A549 (cell line): ENCODE measurements around the gene MMP11. TPM values are rescaled to one million over a fixed set of nuclear protein-coding genes. Genes with fewer than 3 reads are reported as not detected.

ENCODE experiments used
- CHD4 ChIP-seq: fragments of 200-600 bp; sonication (generic); IDR thresholded peaks from 2 replicates; pipeline ENCODE4 v1.6.1; 2016; ENCODE audit warnings: antibody characterized with exemption, mild to moderate bottlenecking, borderline replicate concordance
- CTCF ChIP-seq: fragments of >200 bp; sonication (Bioruptor Twin); formaldehyde crosslinking; IDR thresholded peaks from 3 replicates; pipeline ENCODE4 v1.5.1; 2016
- EP300 ChIP-seq, 2 experiments: fragments of >200 bp; sonication (Bioruptor Twin); formaldehyde crosslinking; IDR thresholded peaks; 2 replicates in 1 of 2; 3 replicates in 1 of 2; pipeline ENCODE4 v1.6.1; 2016 to 2017
- FOSB ChIP-seq: fragments of 250-450 bp; sonication (Bioruptor Pico); IDR thresholded peaks from 2 replicates; pipeline ENCODE4 v1.5.0; 2020; ENCODE audit warnings: mild to moderate bottlenecking, moderate library complexity
- FOSL2 ChIP-seq, 2 experiments: fragments of 450-650 bp in 1 of 2; fragments of >200 bp in 1 of 2; sonication (Bioruptor Twin) in 1 of 2; formaldehyde crosslinking; IDR thresholded peaks; 2 replicates each; pipeline versions ENCODE4 v1.5.0 to v1.6.1; 2016 to 2020; ENCODE audit warnings: mild to moderate bottlenecking in 1 of 2, moderate library complexity in 1 of 2
- FOXS1 ChIP-seq: fragments of 250-450 bp; sonication (Bioruptor Pico); IDR thresholded peaks from 2 replicates; pipeline ENCODE4 v1.5.0; 2020; ENCODE audit warnings: mild to moderate bottlenecking, moderate library complexity
- HOXA7 ChIP-seq: fragments of 250-450 bp; sonication (Bioruptor Pico); IDR thresholded peaks from 2 replicates; pipeline ENCODE4 v1.5.0; 2020; ENCODE audit warnings: mild to moderate bottlenecking, moderate library complexity
- HOXB5 ChIP-seq: fragments of 250-450 bp; sonication (Bioruptor Pico); IDR thresholded peaks from 2 replicates; pipeline ENCODE4 v1.5.0; 2020; ENCODE audit warnings: mild to moderate bottlenecking, moderate library complexity
- MYC ChIP-seq: IDR thresholded peaks from 2 replicates; pipeline ENCODE4 v1.6.1; 2012; ENCODE audit warnings: mild to moderate bottlenecking, inconsistent platforms, low read length, improper control_type of control experiment, borderline replicate concordance
- NFE2L2 ChIP-seq: fragments of 150-350 bp; conservative IDR thresholded peaks from 2 replicates; pipeline ENCODE4 v1.6.1; 2014; ENCODE audit warnings: low read length
- PHF8 ChIP-seq: fragments of 200-600 bp; sonication (generic); IDR thresholded peaks from 2 replicates; pipeline ENCODE4 v1.6.1; 2016; ENCODE audit warnings: low read depth, mild to moderate bottlenecking, antibody characterized with exemption, moderate library complexity, borderline replicate concordance
- REST ChIP-seq: fragments of 200-600 bp; sonication (generic); IDR thresholded peaks from 2 replicates; pipeline ENCODE4 v1.6.1; 2016; ENCODE audit warnings: antibody characterized with exemption, mild to moderate bottlenecking, moderate library complexity
- ZNF302 ChIP-seq: fragments of 250-450 bp; sonication (Bioruptor Pico); IDR thresholded peaks from 2 replicates; pipeline ENCODE4 v1.9.0; 2021; ENCODE audit warnings: inconsistent platforms, mild to moderate bottlenecking, moderate library complexity
- polyA plus RNA-seq, 4 experiments: library from polyadenylated mRNA; depleted of rRNA in 3 of 4; stranded (reverse); fragments of >200 nt; fragmentation: RNase III in 1 of 4; extraction: RNeasy Plus Mini Kit Qiagen cat#74134 plus additional on column Dnase treatment in 1 of 4; gene quantifications; 2 replicates in 3 of 4; 3 replicates in 1 of 4; pipeline ENCODE4 v1.2.3, GENCODE V29; 2011 to 2017
- TF ChIP-seq, protein P1 (sequence below): fragments of 250-450 bp; sonication (Bioruptor Pico); IDR thresholded peaks from 2 replicates; pipeline ENCODE4 v1.5.0; 2021; ENCODE audit warnings: mild to moderate bottlenecking, moderate library complexity, borderline replicate concordance
- TF ChIP-seq, protein P2 (sequence below): fragments of 450-650 bp; IDR thresholded peaks from 2 replicates; pipeline ENCODE4 v1.6.1; 2014; ENCODE audit warnings: antibody characterized with exemption
- TF ChIP-seq, protein P3 (sequence below): IDR thresholded peaks from 2 replicates; pipeline ENCODE4 v1.6.1; 2012

Gene MMP11
- polyA plus RNA-seq, 2 of the 4 experiments (the other 2 are of a cell fraction), result 0.23 to 0.36 TPM

DNA sequence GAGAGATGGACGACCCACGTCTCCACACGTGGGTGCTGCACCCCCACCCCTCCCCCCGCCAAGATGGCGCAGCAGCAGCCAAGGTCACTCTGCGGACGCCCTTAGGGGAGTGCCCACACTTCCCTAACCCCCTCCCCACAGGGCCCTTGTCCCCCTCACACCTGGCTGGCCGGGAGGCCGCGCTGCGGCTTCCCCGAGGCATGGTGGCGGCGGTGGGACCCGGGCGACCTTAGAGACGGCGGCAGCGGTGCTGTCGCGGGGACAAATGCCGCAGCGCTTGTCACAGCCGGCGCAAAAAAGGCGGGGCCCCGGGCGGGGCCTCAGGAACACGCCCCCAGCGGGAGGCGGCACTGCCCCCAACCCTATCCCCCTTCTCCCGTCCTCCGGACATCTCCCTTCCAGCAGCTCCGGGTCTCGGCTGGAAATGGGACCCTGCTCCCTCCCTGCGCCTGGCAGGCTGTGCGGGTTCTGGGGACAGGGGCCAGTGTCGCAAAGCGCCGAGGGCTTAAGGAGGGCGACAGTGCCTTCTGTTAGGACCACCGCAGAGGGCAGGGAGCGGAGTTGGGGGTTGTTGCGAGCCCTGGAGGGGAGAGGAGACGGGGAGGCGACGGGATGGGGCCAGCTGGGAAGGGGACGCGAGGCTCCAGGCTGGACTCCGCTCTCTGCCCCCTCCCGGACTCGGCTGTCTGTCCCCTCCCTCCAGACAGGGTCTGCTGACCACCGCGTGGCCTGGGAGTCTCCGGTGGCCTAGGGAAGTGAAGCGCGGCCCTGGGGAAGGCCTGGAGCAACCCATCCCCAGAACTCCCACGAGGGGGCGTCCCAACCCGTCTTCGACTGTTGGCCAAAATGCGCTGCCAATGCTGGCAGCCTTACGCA, 4.7 kb upstream of the MMP11 start, which contains the start of gene CHCHD10 (continued):
- TF ChIP-seq, protein P1, sequence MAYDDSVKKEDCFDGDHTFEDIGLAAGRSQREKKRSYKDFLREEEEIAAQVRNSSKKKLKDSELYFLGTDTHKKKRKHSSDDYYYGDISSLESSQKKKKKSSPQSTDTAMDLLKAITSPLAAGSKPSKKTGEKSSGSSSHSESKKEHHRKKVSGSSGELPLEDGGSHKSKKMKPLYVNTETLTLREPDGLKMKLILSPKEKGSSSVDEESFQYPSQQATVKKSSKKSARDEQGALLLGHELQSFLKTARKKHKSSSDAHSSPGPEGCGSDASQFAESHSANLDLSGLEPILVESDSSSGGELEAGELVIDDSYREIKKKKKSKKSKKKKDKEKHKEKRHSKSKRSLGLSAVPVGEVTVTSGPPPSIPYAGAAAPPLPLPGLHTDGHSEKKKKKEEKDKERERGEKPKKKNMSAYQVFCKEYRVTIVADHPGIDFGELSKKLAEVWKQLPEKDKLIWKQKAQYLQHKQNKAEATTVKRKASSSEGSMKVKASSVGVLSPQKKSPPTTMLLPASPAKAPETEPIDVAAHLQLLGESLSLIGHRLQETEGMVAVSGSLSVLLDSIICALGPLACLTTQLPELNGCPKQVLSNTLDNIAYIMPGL (CRISPR knock-in tag), result no peak
- TF ChIP-seq PHF8 (peak; percentile 43), CHD4 (no peak), HOXB5 (CRISPR knock-in tag) (no peak), CTCF (peak; percentile 55), ZNF302 (CRISPR knock-in tag) (no peak), EP300 (IDR thresholded peaks at IDR 0.05) (no peak), HOXA7 (CRISPR knock-in tag) (no peak), FOXS1 (CRISPR knock-in tag) (no peak), FOSL2 (IDR thresholded peaks at IDR 0.05) (no peak), FOSL2 (CRISPR knock-in tag; IDR thresholded peaks at IDR 0.05) (no peak), NFE2L2 (no peak), REST (no peak), FOSB (no peak), MYC (peak; percentile 36; the same call in 1 of the 2 replicates)
- TF ChIP-seq, protein P2, sequence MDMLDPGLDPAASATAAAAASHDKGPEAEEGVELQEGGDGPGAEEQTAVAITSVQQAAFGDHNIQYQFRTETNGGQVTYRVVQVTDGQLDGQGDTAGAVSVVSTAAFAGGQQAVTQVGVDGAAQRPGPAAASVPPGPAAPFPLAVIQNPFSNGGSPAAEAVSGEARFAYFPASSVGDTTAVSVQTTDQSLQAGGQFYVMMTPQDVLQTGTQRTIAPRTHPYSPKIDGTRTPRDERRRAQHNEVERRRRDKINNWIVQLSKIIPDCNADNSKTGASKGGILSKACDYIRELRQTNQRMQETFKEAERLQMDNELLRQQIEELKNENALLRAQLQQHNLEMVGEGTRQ, result no peak
- TF ChIP-seq, protein P3, sequence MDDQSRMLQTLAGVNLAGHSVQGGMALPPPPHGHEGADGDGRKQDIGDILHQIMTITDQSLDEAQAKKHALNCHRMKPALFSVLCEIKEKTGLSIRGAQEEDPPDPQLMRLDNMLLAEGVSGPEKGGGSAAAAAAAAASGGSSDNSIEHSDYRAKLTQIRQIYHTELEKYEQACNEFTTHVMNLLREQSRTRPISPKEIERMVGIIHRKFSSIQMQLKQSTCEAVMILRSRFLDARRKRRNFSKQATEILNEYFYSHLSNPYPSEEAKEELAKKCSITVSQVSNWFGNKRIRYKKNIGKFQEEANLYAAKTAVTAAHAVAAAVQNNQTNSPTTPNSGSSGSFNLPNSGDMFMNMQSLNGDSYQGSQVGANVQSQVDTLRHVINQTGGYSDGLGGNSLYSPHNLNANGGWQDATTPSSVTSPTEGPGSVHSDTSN, result no peak
